HepG2 (cell line): Measurements from ENCODE around the gene BAHCC1. TPM values are rescaled to one million over a fixed set of nuclear protein-coding genes. Genes with fewer than 3 reads are reported as not detected.

ENCODE experiments used
- ATAC-seq: fragments of 200-7000 bp; cut with Tn5 transposase; 3 replicates; pipeline ENCODE4 v1.9.1; 2020; ENCODE audit warnings: mild to moderate bottlenecking, moderate library complexity
- BruUV-seq: library from RNA; stranded (reverse); fragments of 400-500 nt; replicated peaks from 2 replicates; lab custom pipeline; 2021; lab: Mats Ljungman, UMichigan
- CTCF ChIA-PET: fragments of 300-600 bp; formaldehyde crosslinking; extraction: SDS; loops from one replicate; lab custom pipeline; 2021; ENCODE audit warnings: low total read pairs, inconsistent platforms, low intra/inter-chr PET ratio; lab: Yijun Ruan, JAX
- POLR2A ChIA-PET: fragments of 350-600 bp; sonication (Branson Sonifier 250); formaldehyde crosslinking; loops from one replicate; lab custom pipeline; 2020; ENCODE audit warnings: antibody characterized with exemption, inconsistent platforms; lab: Yijun Ruan, JAX
- DNase-seq: peaks from one replicate; pipeline ENCODE4 v3.0.0-alpha.2; 2015; ENCODE audit warnings: low spot score
- FAIRE-seq: peaks from 3 replicates; lab custom pipeline; 2011; peaks lifted over from hg19 to GRCh38; lab: Jason Lieb, UNC
- H2AFZ ChIP-seq: one replicate; pipeline ENCODE4 v1.6.1; 2011; ENCODE audit warnings: low read length, inconsistent platforms
- H3K27ac ChIP-seq: fragments of 300-600 bp; 3 replicates; pipeline ENCODE4 v1.8.0; 2011; ENCODE audit warnings: mixed run types, mild to moderate bottlenecking, mixed read lengths, low read length, inconsistent platforms; ENCODE audit not compliant: insufficient read depth; ENCODE audit errors: extremely low read length
- H3K27me3 ChIP-seq, 2 experiments: fragments of 200-600 bp in 1 of 2; 2 replicates in 1 of 2; 3 replicates in 1 of 2; pipeline versions ENCODE4 v1.6.0 to v1.8.0; 2011; ENCODE audit warnings: low read length in 2 of 2, mild to moderate bottlenecking in 2 of 2, moderate library complexity in 2 of 2, inconsistent platforms in 1 of 2; ENCODE audit not compliant: insufficient read depth in 2 of 2, control insufficient read depth in 1 of 2
- H3K36me3 ChIP-seq, 2 experiments: fragments of 200-600 bp in 1 of 2; replicated peaks in 1 of 2; 2 replicates in 1 of 2; 3 replicates in 1 of 2; pipeline versions ENCODE4 v1.5.1 to v1.8.0; 2011; ENCODE audit warnings: low read length in 2 of 2, inconsistent platforms in 1 of 2; ENCODE audit not compliant: insufficient read depth in 2 of 2, control insufficient read depth in 1 of 2
- H3K4me1 ChIP-seq: 2 replicates; pipeline ENCODE4 v1.5.1; 2012; ENCODE audit warnings: low read length, inconsistent platforms; ENCODE audit not compliant: insufficient read depth
- H3K4me2 ChIP-seq: 2 replicates; pipeline ENCODE4 v1.6.0; 2011; ENCODE audit warnings: low read depth, low read length, inconsistent platforms
- H3K4me3 ChIP-seq, 3 experiments: fragments of 200-600 bp in 1 of 3; sonication (generic), shearing (Covaris generic) in 1 of 3; replicated peaks in 1 of 3; 2 replicates each; pipeline ENCODE4 v1.5.1; 2011 to 2016; ENCODE audit warnings: low read length in 3 of 3, inconsistent platforms in 2 of 3, low read depth in 2 of 3, mild to moderate bottlenecking in 2 of 3, control low read depth in 1 of 3, mixed read lengths in 1 of 3; ENCODE audit not compliant: insufficient read depth in 1 of 3
- H3K79me2 ChIP-seq: one replicate; pipeline ENCODE4 v1.6.1; 2011; ENCODE audit warnings: low read length, inconsistent platforms; ENCODE audit not compliant: insufficient read depth
- H3K9ac ChIP-seq: 2 replicates; pipeline ENCODE4 v1.6.0; 2011; ENCODE audit warnings: mild to moderate bottlenecking, low read depth, low read length, inconsistent platforms; ENCODE audit not compliant: insufficient read depth
- H3K9me3 ChIP-seq: 2 replicates; pipeline ENCODE4 v1.5.1; 2012; ENCODE audit warnings: mild to moderate bottlenecking, low read length
- H4K20me1 ChIP-seq: 2 replicates; pipeline ENCODE4 v1.6.0; 2011; ENCODE audit warnings: inconsistent platforms, mild to moderate bottlenecking, low read length, moderate library complexity; ENCODE audit not compliant: insufficient read depth
- HOXA7 ChIP-seq: sonication (generic); formaldehyde crosslinking; IDR thresholded peaks from 2 replicates; pipeline ENCODE4 v1.8.1; 2022; ENCODE audit warnings: mild to moderate bottlenecking, missing genetic modification reagents, moderate library complexity
- IKZF4 ChIP-seq: sonication (generic); formaldehyde crosslinking; IDR thresholded peaks from 2 replicates; pipeline ENCODE4 v1.5.1; 2020; ENCODE audit warnings: borderline replicate concordance, mild to moderate bottlenecking, low read depth, missing genetic modification reagents; ENCODE audit errors: not compliant biosample characterization
- JARID2 ChIP-seq: sonication (generic); formaldehyde crosslinking; IDR thresholded peaks from 2 replicates; pipeline ENCODE4 v1.8.1; 2023; ENCODE audit warnings: missing genetic modification reagents, inconsistent platforms; ENCODE audit not compliant: insufficient replicate concordance
- POGZ ChIP-seq: sonication (generic); formaldehyde crosslinking; IDR thresholded peaks from 2 replicates; pipeline ENCODE4 v1.4.0; 2020; ENCODE audit warnings: mild to moderate bottlenecking, missing genetic modification reagents
- PRMT3 ChIP-seq: sonication (generic); formaldehyde crosslinking; IDR thresholded peaks from 2 replicates; pipeline ENCODE4 v1.8.1; 2022; ENCODE audit warnings: low read depth, mild to moderate bottlenecking, moderate library complexity, missing genetic modification reagents, borderline replicate concordance
- PRPF4 ChIP-seq: fragments of 200-400 bp; formaldehyde crosslinking; IDR thresholded peaks from 2 replicates; pipeline ENCODE4 v1.6.1; 2016; ENCODE audit warnings: low read length, low read depth; ENCODE audit not compliant: poor library complexity, severe bottlenecking
- ZNF101 ChIP-seq: sonication (generic); formaldehyde crosslinking; IDR thresholded peaks from 2 replicates; pipeline ENCODE4 v1.4.0; 2020; ENCODE audit warnings: mild to moderate bottlenecking, low read depth, missing genetic modification reagents, borderline replicate concordance
- ZNF33A ChIP-seq: sonication (generic); formaldehyde crosslinking; IDR thresholded peaks from 2 replicates; pipeline ENCODE4 v1.5.1; 2020; ENCODE audit warnings: missing genetic modification reagents, mild to moderate bottlenecking, moderate library complexity, borderline replicate concordance
- ZNF609 ChIP-seq: sonication (generic); formaldehyde crosslinking; IDR thresholded peaks from 2 replicates; pipeline ENCODE4 v1.4.0; 2020; ENCODE audit warnings: mild to moderate bottlenecking, missing genetic modification reagents, borderline replicate concordance
- ZSCAN25 ChIP-seq: sonication (generic); formaldehyde crosslinking; IDR thresholded peaks from 2 replicates; pipeline ENCODE4 v1.8.0; 2022; ENCODE audit warnings: mild to moderate bottlenecking, missing genetic modification reagents
- WGBS: methylation state at CpG from one replicate; pipeline ENCODE4 v1.1.6; 2017; ENCODE audit warnings: low lambda C conversion rate; 5-methylcytosine and 5-hydroxymethylcytosine counted together
- in situ Hi-C: cut with HindIII; loops from 2 replicates; pipeline ENCODE4 v1.10.0; 2017; ENCODE audit warnings: low pct_unique_long_range_greater_than_20kb; ENCODE audit not compliant: extremely low pct_ligation_motif_present
- intact Hi-C: fragments of 100-400 bp; cut with micrococcal nuclease; formaldehyde crosslinking; loops from one replicate; pipeline ENCODE4 v1.10.0; 2022; ENCODE audit not compliant: unreplicated experiment
- polyA plus RNA-seq, 8 experiments: library from polyadenylated mRNA; depleted of rRNA in 3 of 8; stranded (reverse) in 7 of 8; unstranded in 1 of 8; fragments of >200 nt; fragmentation: Illumina TruSeq in 4 of 8; extraction: Trizol in 4 of 8; gene quantifications; 2 replicates each; pipeline versions ENCODE4 v1.2.1 to v1.2.3, GENCODE V29; 2011 to 2016; ENCODE audit warnings: low read depth in 4 of 8, missing spikeins in 1 of 8, mixed read lengths in 1 of 8; ENCODE audit not compliant: insufficient read depth in 1 of 8
- total RNA-seq, 5 experiments: library from RNA; depleted of rRNA; stranded (reverse); fragments of >200 nt; fragmentation: Illumina TruSeq; extraction: Trizol; gene quantifications; 2 replicates each; pipeline ENCODE4 v1.2.3, GENCODE V29; 2016; ENCODE audit warnings: low read depth in 1 of 5

The BAHCC1 gene
- total and polyA plus RNA-seq, 2 of the 13 experiments (the other 11 are each of a cell fraction or from before 2014, with no cell fraction given) = 1.4 to 1.7 TPM

GRCh38 chr17:81442791-81443190 is 47.5 kb downstream of the BAHCC1 start:
- TF ChIP-seq ZNF101 (CRISPR knock-in tag) (no peak), JARID2 (CRISPR knock-in tag) (no peak), HOXA7 (CRISPR knock-in tag) (no peak), ZSCAN25 (CRISPR knock-in tag) (no peak), PRPF4 (no peak), ZNF609 (CRISPR knock-in tag) (no peak), POGZ (CRISPR knock-in tag) (no peak), IKZF4 (CRISPR knock-in tag) (no peak), PRMT3 (CRISPR knock-in tag) (no peak), ZNF33A (CRISPR knock-in tag) (no peak)
- no peak for FAIRE-seq

More at GRCh38 chr17:81442791-81443190, 47.5 kb downstream of the BAHCC1 start:
- POLR2A ChIA-PET = no interaction called here
- no peaks in the 10 kb centered on the region for H3K4me1 ChIP-seq
- CTCF ChIA-PET = no interaction called here
- 87% methylated on average over 3 of the region's 17 CpGs for WGBS
- H4K20me1 ChIP-seq = no peaks in the 10 kb centered on the region
- BruUV-seq = no TSS peak
- H3K9ac ChIP-seq = no peak overlapping the region
- DNase-seq = no peak
- intact Hi-C loops (no loop called here), in situ Hi-C loops (no loop called here)
- H3K4me3 ChIP-seq = no peak overlapping the region
- no peaks in the 10 kb centered on the region for H3K27me3 ChIP-seq
- no peaks in the 10 kb centered on the region for H3K36me3 ChIP-seq
- H3K9me3 ChIP-seq = no peaks in the 10 kb centered on the region
- H3K4me2 ChIP-seq = no peak overlapping the region
- H3K27ac ChIP-seq = no peak overlapping the region
- no peak overlapping the region for H2AFZ ChIP-seq
- no peaks in the 10 kb centered on the region for H3K79me2 ChIP-seq
- ATAC-seq = no peak
